Activated T-helper 17 cell treated with anti-CD3 and anti-CD28 coated beads, Interleukin-2, amount 50 U/mL, for 72 hours (primary cell): ENCODE measurements around the gene ANO2. TPM values are rescaled to one million over a fixed set of nuclear protein-coding genes. Genes with fewer than 3 reads are reported as not detected.

Experiments
- ATAC-seq: fragments of 150-1000 bp; cut with Tn5 transposase; replicated peaks from 2 replicates; pipeline ENCODE4 v1.10.0; 2021; ENCODE audit warnings: mild to moderate bottlenecking, moderate library complexity
- H3K27ac Mint-ChIP-seq: one replicate; pipeline ENCODE4 v1.8.0; 2022; ENCODE audit warnings: mixed read lengths
- H3K27me3 Mint-ChIP-seq: one replicate; pipeline ENCODE4 v1.8.0; 2022; ENCODE audit warnings: mixed read lengths
- H3K36me3 Mint-ChIP-seq: one replicate; pipeline ENCODE4 v1.8.0; 2022; ENCODE audit warnings: low read depth, mild to moderate bottlenecking, mixed read lengths
- H3K4me1 Mint-ChIP-seq: one replicate; pipeline ENCODE4 v1.8.0; 2022; ENCODE audit warnings: mixed read lengths
- H3K4me3 Mint-ChIP-seq: one replicate; pipeline ENCODE4 v1.8.0; 2022; ENCODE audit warnings: mild to moderate bottlenecking, mixed read lengths
- H3K9me3 Mint-ChIP-seq: one replicate; pipeline ENCODE4 v1.8.0; 2022; ENCODE audit warnings: mixed read lengths
- total RNA-seq, 2 donors: library from RNA; stranded (reverse); gene quantifications; one replicate each; pipeline ENCODE4 v1.2.3, GENCODE V29; 2022

The ANO2 gene
- total RNA-seq, 2 donors from 2014 or later: not detected

GRCh38 chr12:5784462-5785130 lies 160.5 kb downstream of the ANO2 start:
- Mint-ChIP-seq H3K4me3 (no peak overlapping the region), H3K27me3 (peaks cover 8% of the 10 kb centered on the region), H3K9me3 (peaks cover 5% of the 10 kb centered on the region), H3K4me1 (no peaks in the 10 kb centered on the region), H3K36me3 (no peaks in the 10 kb centered on the region), H3K27ac (no peak overlapping the region)
- ATAC-seq: no peak

GRCh38 chr12:5783289-5783920 lies 161.7 kb downstream of the ANO2 start:
- no peak overlapping the region for H3K27ac Mint-ChIP-seq
- H3K4me1 Mint-ChIP-seq: no peaks in the 10 kb centered on the region
- no peak for ATAC-seq
- peaks cover 12% of the 10 kb centered on the region for H3K27me3 Mint-ChIP-seq
- H3K9me3 Mint-ChIP-seq: peaks cover 5% of the 10 kb centered on the region
- H3K4me3 Mint-ChIP-seq: no peak overlapping the region
- no peaks in the 10 kb centered on the region for H3K36me3 Mint-ChIP-seq

GRCh38 chr12:5780536-5780935 lies 164.5 kb downstream of the ANO2 start:
- Mint-ChIP-seq H3K4me3 (no peak overlapping the region), H3K9me3 (peaks cover 5% of the 10 kb centered on the region), H3K27ac (no peak overlapping the region), H3K4me1 (no peaks in the 10 kb centered on the region), H3K36me3 (no peaks in the 10 kb centered on the region), H3K27me3 (peaks cover 21% of the 10 kb centered on the region)
- no peak for ATAC-seq

GRCh38 chr12:5779401-5779800 lies 165.7 kb downstream of the ANO2 start:
- no peaks in the 10 kb centered on the region for H3K36me3 Mint-ChIP-seq
- no peak for ATAC-seq
- H3K27ac Mint-ChIP-seq: no peak overlapping the region
- H3K4me1 Mint-ChIP-seq: no peaks in the 10 kb centered on the region
- H3K9me3 Mint-ChIP-seq: peaks cover 5% of the 10 kb centered on the region
- peaks cover 22% of the 10 kb centered on the region for H3K27me3 Mint-ChIP-seq
- H3K4me3 Mint-ChIP-seq: no peak overlapping the region

- H3K4me3 Mint-ChIP-seq: no peak overlapping the region
- no peak for ATAC-seq
Measured at GRCh38 chr12:5778821-5779220, 166.2 kb downstream of the ANO2 start.

GRCh38 chr12:5777451-5777850 lies 167.6 kb downstream of the ANO2 start:
- peaks cover 24% of the 10 kb centered on the region for H3K27me3 Mint-ChIP-seq
- H3K27ac Mint-ChIP-seq: no peak overlapping the region
- H3K4me3 Mint-ChIP-seq: no peak overlapping the region
- H3K9me3 Mint-ChIP-seq: no peaks in the 10 kb centered on the region
- ATAC-seq: no peak
- no peaks in the 10 kb centered on the region for H3K36me3 Mint-ChIP-seq
- H3K4me1 Mint-ChIP-seq: no peaks in the 10 kb centered on the region

More at GRCh38 chr12:5778821-5779220, 166.2 kb downstream of the ANO2 start:
- H3K36me3 Mint-ChIP-seq: no peaks in the 10 kb centered on the region
- peaks cover 1% of the 10 kb centered on the region for H3K9me3 Mint-ChIP-seq
- peaks cover 19% of the 10 kb centered on the region for H3K27me3 Mint-ChIP-seq
- no peaks in the 10 kb centered on the region for H3K4me1 Mint-ChIP-seq
- H3K27ac Mint-ChIP-seq: no peak overlapping the region

GRCh38 chr12:5776091-5776490 lies 169.0 kb downstream of the ANO2 start:
- ATAC-seq: no peak
- Mint-ChIP-seq H3K9me3 (no peaks in the 10 kb centered on the region), H3K36me3 (no peaks in the 10 kb centered on the region), H3K4me3 (no peak overlapping the region), H3K27me3 (peaks cover 24% of the 10 kb centered on the region), H3K4me1 (no peaks in the 10 kb centered on the region), H3K27ac (no peak overlapping the region)

- Mint-ChIP-seq H3K36me3 (no peaks in the 10 kb centered on the region), H3K9me3 (no peaks in the 10 kb centered on the region), H3K27me3 (peaks cover 24% of the 10 kb centered on the region)
Measured at GRCh38 chr12:5773550-5773949, 171.5 kb downstream of the ANO2 start.

GRCh38 chr12:5771756-5772155 lies 173.3 kb downstream of the ANO2 start:
- Mint-ChIP-seq H3K9me3 (no peaks in the 10 kb centered on the region), H3K4me1 (no peaks in the 10 kb centered on the region), H3K36me3 (no peaks in the 10 kb centered on the region), H3K27ac (no peak overlapping the region), H3K27me3 (peaks cover 21% of the 10 kb centered on the region), H3K4me3 (no peak overlapping the region)
- no peak for ATAC-seq

More at GRCh38 chr12:5773550-5773949, 171.5 kb downstream of the ANO2 start:
- H3K27ac Mint-ChIP-seq: no peak overlapping the region
- no peaks in the 10 kb centered on the region for H3K4me1 Mint-ChIP-seq
- H3K4me3 Mint-ChIP-seq: no peak overlapping the region
- ATAC-seq: no peak

- Mint-ChIP-seq H3K36me3 (no peaks in the 10 kb centered on the region), H3K27me3 (peaks cover 20% of the 10 kb centered on the region), H3K4me1 (no peaks in the 10 kb centered on the region), H3K27ac (no peak overlapping the region), H3K9me3 (no peaks in the 10 kb centered on the region), H3K4me3 (no peak overlapping the region)
- ATAC-seq: no peak
Measured at GRCh38 chr12:5770727-5771126, 174.3 kb downstream of the ANO2 start.

GRCh38 chr12:5768581-5769196 lies 176.4 kb downstream of the ANO2 start:
- no peak for ATAC-seq
- Mint-ChIP-seq H3K4me1 (no peaks in the 10 kb centered on the region), H3K9me3 (no peaks in the 10 kb centered on the region), H3K4me3 (no peak overlapping the region), H3K27me3 (peaks cover 24% of the 10 kb centered on the region), H3K27ac (no peak overlapping the region), H3K36me3 (no peaks in the 10 kb centered on the region)

- no peak overlapping the region for H3K27ac Mint-ChIP-seq
- no peak for ATAC-seq
- no peaks in the 10 kb centered on the region for H3K36me3 Mint-ChIP-seq
- no peak overlapping the region for H3K4me3 Mint-ChIP-seq
- H3K4me1 Mint-ChIP-seq: no peaks in the 10 kb centered on the region
- H3K9me3 Mint-ChIP-seq: no peaks in the 10 kb centered on the region
- peaks cover 22% of the 10 kb centered on the region for H3K27me3 Mint-ChIP-seq
Measured at GRCh38 chr12:5768171-5768570, 176.9 kb downstream of the ANO2 start.

GRCh38 chr12:5758347-5758746 lies 186.7 kb downstream of the ANO2 start:
- no peaks in the 10 kb centered on the region for H3K4me1 Mint-ChIP-seq
- H3K9me3 Mint-ChIP-seq: peaks cover 5% of the 10 kb centered on the region
- H3K36me3 Mint-ChIP-seq: no peaks in the 10 kb centered on the region
- no peak overlapping the region for H3K27ac Mint-ChIP-seq
- no peak overlapping the region for H3K4me3 Mint-ChIP-seq
- H3K27me3 Mint-ChIP-seq: peaks cover 37% of the 10 kb centered on the region
- no peak for ATAC-seq

- Mint-ChIP-seq H3K36me3 (no peaks in the 10 kb centered on the region), H3K9me3 (peaks cover 5% of the 10 kb centered on the region), H3K4me1 (no peaks in the 10 kb centered on the region), H3K27ac (no peak overlapping the region), H3K27me3 (peaks cover 37% of the 10 kb centered on the region), H3K4me3 (no peak overlapping the region)
- no peak for ATAC-seq
Measured at GRCh38 chr12:5756338-5756842, 188.7 kb downstream of the ANO2 start.

GRCh38 chr12:5748027-5748426 lies 197.0 kb downstream of the ANO2 start:
- no peak for ATAC-seq
- Mint-ChIP-seq H3K4me1 (no peaks in the 10 kb centered on the region), H3K9me3 (no peaks in the 10 kb centered on the region), H3K4me3 (no peak overlapping the region), H3K27me3 (peaks cover 4% of the 10 kb centered on the region), H3K27ac (no peak overlapping the region), H3K36me3 (no peaks in the 10 kb centered on the region)
